Parathyroid adenoma (tissue), 2 donors: ENCODE results near the gene DENND1B.
"Not testable (repeated sequence)": the region's sequence is repeated elsewhere in the genome, so short reads cannot be mapped to it uniquely, and the experiment has no call there.

ENCODE experiments used
- H2AFZ ChIP-seq: fragments of 300-600 bp; sonication (generic); one replicate; pipeline ENCODE4 v1.7.0; 2017; ENCODE audit warnings: antibody characterized with exemption, mild to moderate bottlenecking
- H3K27ac ChIP-seq: fragments of 300-600 bp; sonication (generic); one replicate; pipeline ENCODE4 v1.7.0; 2017
- H3K27me3 ChIP-seq: fragments of 300-600 bp; sonication (generic); one replicate; pipeline ENCODE4 v1.7.0; 2017; ENCODE audit warnings: low read length; ENCODE audit not compliant: control insufficient read depth, insufficient read depth
- H3K36me3 ChIP-seq: fragments of 300-600 bp; sonication (generic); one replicate; pipeline ENCODE4 v1.7.0; 2017; ENCODE audit warnings: low read length; ENCODE audit not compliant: control insufficient read depth, insufficient read depth
- H3K4me1 ChIP-seq: fragments of 300-600 bp; sonication (generic); one replicate; pipeline ENCODE4 v1.7.0; 2017; ENCODE audit warnings: control low read depth
- H3K4me2 ChIP-seq: fragments of 300-600 bp; sonication (generic); one replicate; pipeline ENCODE4 v1.7.0; 2017; ENCODE audit warnings: low read length
- H3K4me3 ChIP-seq: fragments of 300-600 bp; sonication (generic); one replicate; pipeline ENCODE4 v1.7.0; 2017; ENCODE audit warnings: low read depth, low read length
- H3K79me2 ChIP-seq: fragments of 300-600 bp; sonication (generic); one replicate; pipeline ENCODE4 v1.7.0; 2017; ENCODE audit warnings: control low read depth
- H3K9ac ChIP-seq: fragments of 300-600 bp; sonication (generic); one replicate; pipeline ENCODE4 v1.7.0; 2017; ENCODE audit warnings: mild to moderate bottlenecking
- H3K9me3 ChIP-seq: fragments of 300-600 bp; sonication (generic); one replicate; pipeline ENCODE4 v1.7.0; 2017; ENCODE audit warnings: low read length; ENCODE audit not compliant: control insufficient read depth
- CTCF ChIP-seq: fragments of 300-600 bp; sonication (generic); IDR thresholded peaks from one replicate; pipeline ENCODE4 v1.7.0; 2017; ENCODE audit warnings: antibody characterized with exemption, mild to moderate bottlenecking
- donor health status: primary hyperparathyroidism.

The DENND1B gene

GRCh38 chr1:197706601-197707000, 68.7 kb downstream of the DENND1B start:
- no peaks in the 10 kb centered on the region for H3K36me3 ChIP-seq
- no peak for TF ChIP-seq CTCF
- H3K4me2 ChIP-seq = no peak overlapping the region
- H3K9ac ChIP-seq = no peak overlapping the region
- no peaks in the 10 kb centered on the region for H3K9me3 ChIP-seq
- no peak overlapping the region for H2AFZ ChIP-seq
- no peak overlapping the region for H3K4me3 ChIP-seq
- no peaks in the 10 kb centered on the region for H3K79me2 ChIP-seq
- no peak overlapping the region for H3K27ac ChIP-seq
- no peaks in the 10 kb centered on the region for H3K27me3 ChIP-seq
- no peaks in the 10 kb centered on the region for H3K4me1 ChIP-seq

DNA sequence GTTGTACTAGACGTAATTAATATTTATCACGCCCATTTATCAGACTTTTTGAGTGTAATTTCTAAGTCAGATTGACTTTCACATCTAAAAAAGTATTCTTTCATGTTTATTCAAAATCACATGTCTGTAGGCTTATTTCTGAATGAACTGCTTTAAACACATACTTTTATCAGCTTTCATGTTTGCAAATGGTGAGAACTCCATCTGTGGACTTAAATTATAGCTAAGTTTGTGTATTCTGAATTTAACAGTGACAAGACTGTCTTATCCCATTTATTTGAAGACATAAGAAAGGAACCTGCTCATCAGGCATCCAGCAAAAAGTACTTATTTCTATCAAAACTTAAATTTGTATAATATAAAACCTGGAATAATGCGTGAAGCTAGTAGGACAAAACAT, 69.3 kb downstream of the DENND1B start:
- H3K27me3 ChIP-seq = no peaks in the 10 kb centered on the region
- H3K4me2 ChIP-seq = no peak overlapping the region
- TF ChIP-seq CTCF = no peak
- no peaks in the 10 kb centered on the region for H3K79me2 ChIP-seq
- H3K36me3 ChIP-seq = no peaks in the 10 kb centered on the region
- no peak overlapping the region for H3K4me3 ChIP-seq
- H2AFZ ChIP-seq = no peak overlapping the region
- no peak overlapping the region for H3K27ac ChIP-seq
- H3K9me3 ChIP-seq = no peaks in the 10 kb centered on the region
- no peak overlapping the region for H3K9ac ChIP-seq
- H3K4me1 ChIP-seq = no peaks in the 10 kb centered on the region

GRCh38 chr1:197700688-197701087, 74.6 kb downstream of the DENND1B start:
- not testable (repeated sequence) for H3K4me3 ChIP-seq, H3K79me2 ChIP-seq, H3K9me3 ChIP-seq, H3K36me3 ChIP-seq, H2AFZ ChIP-seq, H3K9ac ChIP-seq, H3K4me2 ChIP-seq, H3K27me3 ChIP-seq, H3K27ac ChIP-seq, H3K4me1 ChIP-seq

DNA sequence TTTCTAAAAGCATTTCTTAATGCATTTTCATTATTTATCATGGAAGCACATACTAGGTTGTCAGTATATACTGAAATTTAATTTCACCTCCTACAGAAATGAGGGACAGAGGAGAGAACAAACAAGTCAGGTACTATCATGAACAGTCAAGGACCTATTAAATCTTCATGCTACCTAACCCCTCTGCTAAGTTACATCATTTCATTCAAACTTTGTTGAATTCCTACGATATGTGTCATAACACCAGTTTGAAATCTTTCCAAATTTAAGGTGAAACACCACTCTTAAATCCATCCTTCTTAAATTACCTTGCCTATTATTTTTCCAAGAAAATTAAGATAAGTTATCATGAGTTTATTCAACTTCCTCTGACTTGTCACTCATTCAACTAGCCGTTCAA, 78.9 kb downstream of the DENND1B start:
- Histone ChIP-seq H3K9me3 (no peaks in the 10 kb centered on the region), H3K27me3 (no peaks in the 10 kb centered on the region), H3K9ac (no peak overlapping the region), H3K4me2 (no peak overlapping the region), H3K36me3 (no peaks in the 10 kb centered on the region), H3K79me2 (no peaks in the 10 kb centered on the region), H3K4me1 (no peaks in the 10 kb centered on the region), H3K27ac (no peak overlapping the region), H2AFZ (no peak overlapping the region), H3K4me3 (no peak overlapping the region)
- no peak for TF ChIP-seq CTCF

GRCh38 chr1:197695961-197696360, 79.3 kb downstream of the DENND1B start:
- H3K27me3 ChIP-seq = no peaks in the 10 kb centered on the region
- H3K27ac ChIP-seq = no peak overlapping the region
- no peaks in the 10 kb centered on the region for H3K4me1 ChIP-seq
- H2AFZ ChIP-seq = no peak overlapping the region
- H3K4me2 ChIP-seq = no peak overlapping the region
- no peak for TF ChIP-seq CTCF
- no peaks in the 10 kb centered on the region for H3K9me3 ChIP-seq
- H3K4me3 ChIP-seq = no peak overlapping the region
- H3K36me3 ChIP-seq = no peaks in the 10 kb centered on the region
- H3K9ac ChIP-seq = no peak overlapping the region
- H3K79me2 ChIP-seq = no peaks in the 10 kb centered on the region
